SK-N-SH (cell line): ENCODE data around the gene RAI14. TPM values are rescaled to one million over a fixed set of nuclear protein-coding genes. Genes with fewer than 3 reads are reported as not detected.

Source experiments
- CTCF ChIA-PET: fragments of 300-600, 350-600 bp; formaldehyde crosslinking; extraction: SDS; loops from one replicate; lab custom pipeline; 2021; lab: Yijun Ruan, JAX
- POLR2A ChIA-PET: fragments of 350-600 bp; sonication (Branson Sonifier 250); formaldehyde crosslinking; extraction: SDS; loops from one replicate; lab custom pipeline; 2020; ENCODE audit warnings: antibody characterized with exemption, inconsistent platforms; lab: Yijun Ruan, JAX
- DNase-seq: peaks from one replicate; pipeline ENCODE4 v3.0.0; 2012
- H2AFZ ChIP-seq: fragments of 200-600 bp; sonication (generic); 2 replicates; pipeline ENCODE4 v1.8.1; 2016; ENCODE audit warnings: antibody characterized with exemption, mild to moderate bottlenecking, low read depth
- H3F3A ChIP-seq: fragments of 200-600 bp; sonication (generic); replicated peaks from 2 replicates; pipeline ENCODE3; 2016; ENCODE audit warnings: antibody characterized with exemption, mild to moderate bottlenecking; ENCODE audit not compliant: insufficient read depth
- H3K27ac ChIP-seq, 2 experiments: fragments of 200-500 bp in 1 of 2; fragments of 200-600 bp in 1 of 2; sonication (Bioruptor generic) in 1 of 2; sonication (generic), shearing (Covaris generic) in 1 of 2; 2 replicates each; pipeline versions ENCODE4 v1.5.1 to v1.6.1; 2014 to 2016; ENCODE audit warnings: low read depth in 2 of 2, inconsistent platforms in 1 of 2, low read length in 1 of 2, mild to moderate bottlenecking in 1 of 2, mixed read lengths in 1 of 2
- H3K27me3 ChIP-seq: fragments of 200-600 bp; sonication (generic), shearing (Covaris generic); 2 replicates; pipeline ENCODE4 v1.6.1; 2016; ENCODE audit warnings: mixed run types; ENCODE audit not compliant: insufficient read depth
- H3K36me3 ChIP-seq, 2 experiments: fragments of 200-500 bp in 1 of 2; fragments of 200-600 bp in 1 of 2; sonication (Bioruptor generic) in 1 of 2; sonication (generic) in 1 of 2; replicated peaks in 1 of 2; 2 replicates each; pipeline versions ENCODE3 to v1.5.1; 2014 to 2016; ENCODE audit warnings: low read length in 1 of 2, mild to moderate bottlenecking in 1 of 2; ENCODE audit not compliant: insufficient read depth in 2 of 2, control insufficient read depth in 1 of 2
- H3K4me1 ChIP-seq, 2 experiments: fragments of 200-500 bp in 1 of 2; fragments of 200-600 bp in 1 of 2; sonication (Bioruptor generic) in 1 of 2; sonication (generic), shearing (Covaris generic) in 1 of 2; 2 replicates each; pipeline versions ENCODE4 v1.5.1 to v1.6.1; 2014 to 2016; ENCODE audit warnings: low read depth in 1 of 2, low read length in 1 of 2, mixed run types in 1 of 2; ENCODE audit not compliant: insufficient read depth in 2 of 2, control insufficient read depth in 1 of 2
- H3K4me2 ChIP-seq: fragments of 200-600 bp; sonication (generic), shearing (Covaris generic); 2 replicates; pipeline ENCODE4 v1.6.1; 2017; ENCODE audit warnings: mixed run types
- H3K4me3 ChIP-seq, 2 experiments: fragments of 200-500 bp in 1 of 2; fragments of 200-600 bp in 1 of 2; sonication (Bioruptor generic) in 1 of 2; sonication (generic), shearing (Covaris generic) in 1 of 2; 2 replicates each; pipeline versions ENCODE4 v1.5.1 to v1.8.1; 2014 to 2016; ENCODE audit warnings: low read depth in 2 of 2, inconsistent platforms in 1 of 2, low read length in 1 of 2, mild to moderate bottlenecking in 1 of 2, mixed read lengths in 1 of 2, moderate library complexity in 1 of 2
- H3K79me2 ChIP-seq: fragments of 200-600 bp; sonication (generic); 2 replicates; pipeline ENCODE4 v1.8.1; 2017; ENCODE audit warnings: mild to moderate bottlenecking; ENCODE audit not compliant: insufficient read depth
- H3K9ac ChIP-seq: fragments of 200-600 bp; sonication (generic); 2 replicates; pipeline ENCODE4 v1.6.1; 2017; ENCODE audit warnings: mixed run types
- H3K9me2 ChIP-seq: fragments of 200-600 bp; sonication (generic); 2 replicates; pipeline ENCODE4 v1.6.1; 2017; ENCODE audit warnings: mixed run types
- H3K9me3 ChIP-seq: fragments of 200-600 bp; sonication (generic); 2 replicates; pipeline ENCODE4 v1.6.1; 2017; ENCODE audit warnings: mixed run types, mild to moderate bottlenecking, moderate library complexity
- H4K20me1 ChIP-seq: fragments of 200-600 bp; sonication (generic); 2 replicates; pipeline ENCODE4 v1.6.1; 2017; ENCODE audit warnings: mild to moderate bottlenecking, mixed run types; ENCODE audit not compliant: insufficient read depth
- FOSL2 ChIP-seq: IDR thresholded peaks from 2 replicates; pipeline ENCODE4 v1.4.0; 2012; ENCODE audit warnings: low read depth, mild to moderate bottlenecking, moderate library complexity, borderline replicate concordance
- FOXJ3 ChIP-seq: sonication (generic); formaldehyde crosslinking; IDR thresholded peaks from 2 replicates; pipeline ENCODE4 v1.5.1; 2020; ENCODE audit warnings: mild to moderate bottlenecking, missing genetic modification reagents
- GABPA ChIP-seq: IDR thresholded peaks from 2 replicates; pipeline ENCODE4 v1.4.0; 2012; ENCODE audit warnings: low read depth, mild to moderate bottlenecking
- GATA2 ChIP-seq: sonication (generic); formaldehyde crosslinking; IDR thresholded peaks from 2 replicates; pipeline ENCODE4 v1.5.0; 2020; ENCODE audit warnings: mild to moderate bottlenecking, missing genetic modification reagents
- IRF3 ChIP-seq: fragments of 150-350 bp; IDR thresholded peaks from 2 replicates; pipeline ENCODE4 v1.6.1; 2016; ENCODE audit warnings: mild to moderate bottlenecking, low read depth, low read length
- MEF2A ChIP-seq: IDR thresholded peaks from 2 replicates; pipeline ENCODE4 v1.4.0; 2012; ENCODE audit warnings: low read depth, borderline replicate concordance
- NFIC ChIP-seq: IDR thresholded peaks from 2 replicates; pipeline ENCODE4 v1.4.0; 2012; ENCODE audit warnings: borderline replicate concordance
- NRF1 ChIP-seq: IDR thresholded peaks from 2 replicates; pipeline ENCODE4 v1.6.1; 2012; ENCODE audit warnings: low read depth, mild to moderate bottlenecking, low read length
- POLR2AphosphoS5 ChIP-seq: IDR thresholded peaks from 2 replicates; pipeline ENCODE4 v1.6.1; 2012; ENCODE audit warnings: low read depth, low read length
- RCOR1 ChIP-seq: fragments of 150-350 bp; IDR thresholded peaks from 2 replicates; pipeline ENCODE4 v1.6.1; 2017; ENCODE audit warnings: antibody characterized with exemption, low read length
- RFX5 ChIP-seq: IDR thresholded peaks from 2 replicates; pipeline ENCODE4 v1.6.1; 2012; ENCODE audit warnings: mild to moderate bottlenecking, improper control_type of control experiment, low read length
- RXRA ChIP-seq: IDR thresholded peaks from 2 replicates; pipeline ENCODE4 v1.4.0; 2012; ENCODE audit warnings: low read depth, mild to moderate bottlenecking, borderline replicate concordance
- SMC3 ChIP-seq: IDR thresholded peaks from 2 replicates; pipeline ENCODE4 v1.6.1; 2012; ENCODE audit warnings: low read depth, low read length, improper control_type of control experiment
- USF1 ChIP-seq: IDR thresholded peaks from 2 replicates; pipeline ENCODE4 v1.4.0; 2012; ENCODE audit warnings: low read depth, borderline replicate concordance
- YY1 ChIP-seq: IDR thresholded peaks from 2 replicates; pipeline ENCODE4 v1.4.0; 2012; ENCODE audit warnings: low read depth, mild to moderate bottlenecking
- ZBTB33 ChIP-seq: IDR thresholded peaks from 2 replicates; pipeline ENCODE4 v1.4.0; 2012; ENCODE audit warnings: low read depth, borderline replicate concordance
- WGBS: methylation state at CpG from one replicate; pipeline ENCODE4 v1.1.6; 2017; ENCODE audit warnings: low lambda C conversion rate; 5-methylcytosine and 5-hydroxymethylcytosine counted together
- polyA plus RNA-seq, 3 experiments: library from polyadenylated mRNA; depleted of rRNA; stranded (reverse); fragments of >200 nt; gene quantifications; 2 replicates each; pipeline ENCODE4 v1.2.3, GENCODE V29; 2012

RAI14 gene
- polyA plus RNA-seq, 1 of the 3 experiments (the other 2 are of a cell fraction): 53.2 TPM

GRCh38 chr5:34756781-34757624 lies 100.9 kb downstream of the RAI14 start:
- H3K9ac ChIP-seq: no peak overlapping the region
- no peaks in the 10 kb centered on the region for H3K9me2 ChIP-seq
- peaks cover 95% of the 10 kb centered on the region for H3K79me2 ChIP-seq
- no peak for DNase-seq
- no peaks in the 10 kb centered on the region for H3K27me3 ChIP-seq
- 82% methylated on average over 20 of the region's 20 CpGs for WGBS
- TF ChIP-seq YY1 (no peak), POLR2AphosphoS5 (no peak), USF1 (no peak), GABPA (no peak), RCOR1 (no peak), MEF2A (no peak), RFX5 (no peak), SMC3 (no peak), GATA2 (no peak), NFIC (no peak), RXRA (no peak), ZBTB33 (no peak)
- H3K4me2 ChIP-seq: no peak overlapping the region
- no peak overlapping the region for H3K27ac ChIP-seq
- H3K4me3 ChIP-seq: no peak overlapping the region
- H4K20me1 ChIP-seq: peaks cover 14% of the 10 kb centered on the region; the same call in 1 of the 2 replicates
- H2AFZ ChIP-seq: no peak overlapping the region
- peaks cover 15 to 44% of the 10 kb centered on the region in 2 experiments for H3K36me3 ChIP-seq
- no peaks in the 10 kb centered on the region for H3F3A ChIP-seq
- ChIA-PET CTCF (no interaction called here), POLR2A (no interaction called here)
- H3K9me3 ChIP-seq: no peaks in the 10 kb centered on the region
- H3K4me1 ChIP-seq: peaks cover 0 to 6% of the 10 kb centered on the region in 2 experiments; a peak in 1 of 4 replicates

- Histone ChIP-seq H3K9ac (no peak overlapping the region), H3K36me3 (peaks cover 13 to 48% of the 10 kb centered on the region in 2 experiments), H3K4me2 (no peak overlapping the region)
- WGBS: 72% methylated on average over 3 of the region's 3 CpGs
- TF ChIP-seq NRF1 (no peak), IRF3 (no peak), RCOR1 (no peak), FOSL2 (no peak), FOXJ3 (no peak), ZBTB33 (no peak), RXRA (no peak)
- TF ChIP-seq, all 33 proteins: peak for 0
- Histone ChIP-seq H3F3A (peaks cover 5% of the 10 kb centered on the region), H3K27ac (no peak overlapping the region), H3K79me2 (peaks cover 94% of the 10 kb centered on the region), H3K27me3 (no peaks in the 10 kb centered on the region), H3K4me1 (peaks cover 2 to 10% of the 10 kb centered on the region in 2 experiments; a peak in 2 of 4 replicates), H3K9me3 (no peaks in the 10 kb centered on the region), H2AFZ (no peak overlapping the region), H3K4me3 (no peak overlapping the region), H4K20me1 (peaks cover 14% of the 10 kb centered on the region; the same call in 1 of the 2 replicates), H3K9me2 (no peaks in the 10 kb centered on the region)
- ChIA-PET POLR2A (no interaction called here), CTCF (no interaction called here)
- no peak for DNase-seq
Measured at GRCh38 chr5:34758514-34758913, 102.4 kb downstream of the RAI14 start.
